HepG2 (cell line): ENCODE measurements around the gene NFIC. TPM values are rescaled to one million over a fixed set of nuclear protein-coding genes. Genes with fewer than 3 reads are reported as not detected.

ENCODE experiments used
- AHDC1 ChIP-seq: sonication (generic); formaldehyde crosslinking; IDR thresholded peaks from 2 replicates; pipeline ENCODE4 v1.5.1; 2020; ENCODE audit warnings: mild to moderate bottlenecking, missing genetic modification reagents, borderline replicate concordance
- CBFB ChIP-seq: sonication (generic); formaldehyde crosslinking; IDR thresholded peaks from 2 replicates; pipeline ENCODE4 v1.4.0; 2020; ENCODE audit warnings: missing genetic modification reagents
- DNMT1 ChIP-seq: sonication (generic); formaldehyde crosslinking; IDR thresholded peaks from 2 replicates; pipeline ENCODE4 v1.5.1; 2020; ENCODE audit warnings: mild to moderate bottlenecking, missing genetic modification reagents
- HDAC1 ChIP-seq: sonication (generic); formaldehyde crosslinking; IDR thresholded peaks from 2 replicates; pipeline ENCODE4 v1.5.1; 2020; ENCODE audit warnings: mild to moderate bottlenecking, missing genetic modification reagents
- NFRKB ChIP-seq: fragments of 450-650 bp; IDR thresholded peaks from 2 replicates; pipeline ENCODE4 v1.6.1; 2017
- PLRG1 ChIP-seq: fragments of 450-650 bp; conservative IDR thresholded peaks from 2 replicates; pipeline ENCODE4 v1.6.1; 2016
- POLR2G ChIP-seq: fragments of 200-400 bp; formaldehyde crosslinking; IDR thresholded peaks from 2 replicates; pipeline ENCODE4 v1.6.1; 2018; ENCODE audit warnings: mild to moderate bottlenecking, low read depth, low read length, moderate library complexity
- PRDM15 ChIP-seq: sonication (generic); formaldehyde crosslinking; IDR thresholded peaks from 2 replicates; pipeline ENCODE4 v1.4.0; 2020; ENCODE audit warnings: missing genetic modification reagents
- ZBTB2 ChIP-seq: sonication (generic); formaldehyde crosslinking; IDR thresholded peaks from 2 replicates; pipeline ENCODE4 v1.8.0; 2022; ENCODE audit warnings: low read depth, missing genetic modification reagents
- ZIK1 ChIP-seq: sonication (generic); formaldehyde crosslinking; IDR thresholded peaks from 2 replicates; pipeline ENCODE4 v1.5.0; 2020; ENCODE audit warnings: mild to moderate bottlenecking, low read depth, missing genetic modification reagents, borderline replicate concordance
- ZNF260 ChIP-seq: sonication (generic); formaldehyde crosslinking; IDR thresholded peaks from 2 replicates; pipeline ENCODE4 v1.4.0; 2020; ENCODE audit warnings: missing genetic modification reagents, low read depth, mild to moderate bottlenecking, borderline replicate concordance
- ZNF30 ChIP-seq: sonication (generic); formaldehyde crosslinking; IDR thresholded peaks from 2 replicates; pipeline ENCODE4 v1.5.0; 2020; ENCODE audit warnings: mild to moderate bottlenecking, missing genetic modification reagents
- ZNF589 ChIP-seq: sonication (generic); formaldehyde crosslinking; conservative IDR thresholded peaks from 2 replicates; pipeline ENCODE4 v1.8.0; 2022; ENCODE audit warnings: mild to moderate bottlenecking, moderate library complexity, missing genetic modification reagents
- ZNF598 ChIP-seq: sonication (generic); formaldehyde crosslinking; IDR thresholded peaks from 2 replicates; pipeline ENCODE4 v1.5.1; 2020; ENCODE audit warnings: mild to moderate bottlenecking, missing genetic modification reagents, borderline replicate concordance
- ZXDC ChIP-seq: sonication (generic); formaldehyde crosslinking; IDR thresholded peaks from 2 replicates; pipeline ENCODE4 v1.5.0; 2020; ENCODE audit warnings: mild to moderate bottlenecking, missing genetic modification reagents
- polyA plus RNA-seq, 8 experiments: library from polyadenylated mRNA; depleted of rRNA in 3 of 8; stranded (reverse) in 7 of 8; unstranded in 1 of 8; fragments of >200 nt; fragmentation: Illumina TruSeq in 4 of 8; extraction: Trizol in 4 of 8; gene quantifications; 2 replicates each; pipeline versions ENCODE4 v1.2.1 to v1.2.3, GENCODE V29; 2011 to 2016; ENCODE audit warnings: low read depth in 4 of 8, missing spikeins in 1 of 8, mixed read lengths in 1 of 8; ENCODE audit not compliant: insufficient read depth in 1 of 8
- total RNA-seq, 5 experiments: library from RNA; depleted of rRNA; stranded (reverse); fragments of >200 nt; fragmentation: Illumina TruSeq; extraction: Trizol; gene quantifications; 2 replicates each; pipeline ENCODE4 v1.2.3, GENCODE V29; 2016; ENCODE audit warnings: low read depth in 1 of 5

NFIC gene
- total and polyA plus RNA-seq, 2 of the 13 experiments (the other 11 are each of a cell fraction or from before 2014, with no cell fraction given), result 1.3 to 2.5 TPM

- TF ChIP-seq AHDC1, result peak; percentile 59; the same call in 1 of the 2 replicates
- TF ChIP-seq PLRG1, result no peak
- TF ChIP-seq ZIK1 (CRISPR knock-in tag), result peak; percentile 91; the same call in 1 of the 2 replicates
- TF ChIP-seq HDAC1 (CRISPR knock-in tag), result peak; percentile 79
- TF ChIP-seq ZXDC (CRISPR knock-in tag), result no peak; the same call in 1 of the 2 replicates
- peak; percentile 73 for TF ChIP-seq ZBTB2 (CRISPR knock-in tag)
- no peak for TF ChIP-seq ZNF598 (CRISPR knock-in tag)
- no peak for TF ChIP-seq ZNF260 (CRISPR knock-in tag)
- no peak; the same call in 1 of the 2 replicates for TF ChIP-seq PRDM15
- TF ChIP-seq POLR2G, result no peak
- TF ChIP-seq DNMT1 (CRISPR knock-in tag), result 0 out of 2 replicates have a peak, but pooled peaks have one; percentile 59
- peak; percentile 89; the same call in 1 of the 2 replicates for TF ChIP-seq ZNF589 (CRISPR knock-in tag)
- peak; percentile 92 for TF ChIP-seq ZNF30 (CRISPR knock-in tag)
- no peak for TF ChIP-seq NFRKB
- TF ChIP-seq CBFB (CRISPR knock-in tag), result no peak
Observed at GRCh38 chr19:3481241-3482090, 115.1 kb downstream of the NFIC start (continued).
